HepG2 (cell line): ENCODE measurements around the gene CRYBA1. TPM values are rescaled to one million over a fixed set of nuclear protein-coding genes. Genes with fewer than 3 reads are reported as not detected.
A peak's percentile ranks its signal among the peaks of the same experiment; 100 is the strongest.

ENCODE experiments used
- AGO1 ChIP-seq: fragments of 200-400 bp; formaldehyde crosslinking; IDR thresholded peaks from 2 replicates; pipeline ENCODE4 v1.6.1; 2017; ENCODE audit warnings: mild to moderate bottlenecking, low read depth, low read length, moderate library complexity; ENCODE audit not compliant: poor library complexity, severe bottlenecking
- ATAD3A ChIP-seq: sonication (generic); formaldehyde crosslinking; IDR thresholded peaks from 2 replicates; pipeline ENCODE4 v1.4.0; 2020; ENCODE audit warnings: missing genetic modification reagents
- FOXO1 ChIP-seq: sonication (generic); formaldehyde crosslinking; IDR thresholded peaks from 2 replicates; pipeline ENCODE4 v1.4.0; 2020; ENCODE audit warnings: missing genetic modification reagents
- KMT2B ChIP-seq: IDR thresholded peaks from 2 replicates; pipeline ENCODE4 v1.6.1; 2016; ENCODE audit warnings: missing genetic modification reagents, missing compliant biosample characterization
- MZF1 ChIP-seq: sonication (generic); formaldehyde crosslinking; IDR thresholded peaks from 2 replicates; pipeline ENCODE4 v1.8.1; 2023; ENCODE audit warnings: mild to moderate bottlenecking, missing genetic modification reagents, borderline replicate concordance
- NONO ChIP-seq, 2 experiments: fragments of 450-650 bp in 1 of 2; sonication (generic) in 1 of 2; formaldehyde crosslinking in 1 of 2; IDR thresholded peaks in 1 of 2; conservative IDR thresholded peaks in 1 of 2; 2 replicates each; pipeline versions ENCODE4 v1.6.1 to v1.8.0; 2017 to 2022; ENCODE audit warnings: mild to moderate bottlenecking in 1 of 2, missing genetic modification reagents in 1 of 2, moderate library complexity in 1 of 2
- NR3C1 ChIP-seq: sonication (generic); formaldehyde crosslinking; IDR thresholded peaks from 2 replicates; pipeline ENCODE4 v1.4.0; 2020; ENCODE audit warnings: missing genetic modification reagents
- RELA ChIP-seq: sonication (generic); formaldehyde crosslinking; IDR thresholded peaks from 2 replicates; pipeline ENCODE4 v1.4.0; 2020; ENCODE audit warnings: missing genetic modification reagents
- THAP8 ChIP-seq: sonication (generic); formaldehyde crosslinking; IDR thresholded peaks from 2 replicates; pipeline ENCODE4 v1.5.1; 2020; ENCODE audit warnings: missing genetic modification reagents, mild to moderate bottlenecking, borderline replicate concordance
- THYN1 ChIP-seq: sonication (generic); formaldehyde crosslinking; IDR thresholded peaks from 2 replicates; pipeline ENCODE4 v1.8.1; 2023; ENCODE audit warnings: low read depth, mild to moderate bottlenecking, moderate library complexity, missing genetic modification reagents, borderline replicate concordance
- ZFP37 ChIP-seq: sonication (generic); formaldehyde crosslinking; IDR thresholded peaks from 2 replicates; pipeline ENCODE4 v1.4.0; 2020; ENCODE audit warnings: missing genetic modification reagents, borderline replicate concordance
- ZNF44 ChIP-seq: sonication (generic); formaldehyde crosslinking; IDR thresholded peaks from 2 replicates; pipeline ENCODE4 v1.5.1; 2020; ENCODE audit warnings: mild to moderate bottlenecking, missing genetic modification reagents
- ZNF557 ChIP-seq: sonication (generic); formaldehyde crosslinking; IDR thresholded peaks from 2 replicates; pipeline ENCODE4 v1.4.0; 2020; ENCODE audit warnings: missing genetic modification reagents
- ZNF607 ChIP-seq: sonication (generic); formaldehyde crosslinking; IDR thresholded peaks from 2 replicates; pipeline ENCODE4 v1.5.1; 2020; ENCODE audit warnings: missing genetic modification reagents, mild to moderate bottlenecking, borderline replicate concordance
- ZNF713 ChIP-seq: sonication (generic); formaldehyde crosslinking; IDR thresholded peaks from 2 replicates; pipeline ENCODE4 v1.4.0; 2020; ENCODE audit warnings: mild to moderate bottlenecking, missing genetic modification reagents
- polyA plus RNA-seq, 8 experiments: library from polyadenylated mRNA; depleted of rRNA in 3 of 8; stranded (reverse) in 7 of 8; unstranded in 1 of 8; fragments of >200 nt; fragmentation: Illumina TruSeq in 4 of 8; extraction: Trizol in 4 of 8; gene quantifications; 2 replicates each; pipeline versions ENCODE4 v1.2.1 to v1.2.3, GENCODE V29; 2011 to 2016; ENCODE audit warnings: low read depth in 4 of 8, missing spikeins in 1 of 8, mixed read lengths in 1 of 8; ENCODE audit not compliant: insufficient read depth in 1 of 8
- total RNA-seq, 5 experiments: library from RNA; depleted of rRNA; stranded (reverse); fragments of >200 nt; fragmentation: Illumina TruSeq; extraction: Trizol; gene quantifications; 2 replicates each; pipeline ENCODE4 v1.2.3, GENCODE V29; 2016; ENCODE audit warnings: low read depth in 1 of 5
- TF ChIP-seq, protein P1 (sequence below): sonication (generic); formaldehyde crosslinking; IDR thresholded peaks from 2 replicates; pipeline ENCODE4 v1.4.0; 2020; ENCODE audit warnings: mild to moderate bottlenecking, missing genetic modification reagents
- TF ChIP-seq, protein P2 (sequence below), 2 experiments: sonication (generic) in 1 of 2; formaldehyde crosslinking in 1 of 2; IDR thresholded peaks; 2 replicates each; pipeline versions ENCODE4 v1.4.0 to v1.6.1; 2018 to 2020; ENCODE audit warnings: missing genetic modification reagents in 2 of 2, borderline replicate concordance in 1 of 2, low read depth in 1 of 2, mild to moderate bottlenecking in 1 of 2, missing biosample characterization in 1 of 2
- TF ChIP-seq, protein P3 (sequence below): sonication (generic); formaldehyde crosslinking; IDR thresholded peaks from 2 replicates; pipeline ENCODE4 v1.5.0; 2020; ENCODE audit warnings: missing genetic modification reagents

The CRYBA1 gene
- total and polyA plus RNA-seq, 2 of the 13 experiments (the other 11 are each of a cell fraction or from before 2014, with no cell fraction given), result not detected

- TF ChIP-seq, protein P1, sequence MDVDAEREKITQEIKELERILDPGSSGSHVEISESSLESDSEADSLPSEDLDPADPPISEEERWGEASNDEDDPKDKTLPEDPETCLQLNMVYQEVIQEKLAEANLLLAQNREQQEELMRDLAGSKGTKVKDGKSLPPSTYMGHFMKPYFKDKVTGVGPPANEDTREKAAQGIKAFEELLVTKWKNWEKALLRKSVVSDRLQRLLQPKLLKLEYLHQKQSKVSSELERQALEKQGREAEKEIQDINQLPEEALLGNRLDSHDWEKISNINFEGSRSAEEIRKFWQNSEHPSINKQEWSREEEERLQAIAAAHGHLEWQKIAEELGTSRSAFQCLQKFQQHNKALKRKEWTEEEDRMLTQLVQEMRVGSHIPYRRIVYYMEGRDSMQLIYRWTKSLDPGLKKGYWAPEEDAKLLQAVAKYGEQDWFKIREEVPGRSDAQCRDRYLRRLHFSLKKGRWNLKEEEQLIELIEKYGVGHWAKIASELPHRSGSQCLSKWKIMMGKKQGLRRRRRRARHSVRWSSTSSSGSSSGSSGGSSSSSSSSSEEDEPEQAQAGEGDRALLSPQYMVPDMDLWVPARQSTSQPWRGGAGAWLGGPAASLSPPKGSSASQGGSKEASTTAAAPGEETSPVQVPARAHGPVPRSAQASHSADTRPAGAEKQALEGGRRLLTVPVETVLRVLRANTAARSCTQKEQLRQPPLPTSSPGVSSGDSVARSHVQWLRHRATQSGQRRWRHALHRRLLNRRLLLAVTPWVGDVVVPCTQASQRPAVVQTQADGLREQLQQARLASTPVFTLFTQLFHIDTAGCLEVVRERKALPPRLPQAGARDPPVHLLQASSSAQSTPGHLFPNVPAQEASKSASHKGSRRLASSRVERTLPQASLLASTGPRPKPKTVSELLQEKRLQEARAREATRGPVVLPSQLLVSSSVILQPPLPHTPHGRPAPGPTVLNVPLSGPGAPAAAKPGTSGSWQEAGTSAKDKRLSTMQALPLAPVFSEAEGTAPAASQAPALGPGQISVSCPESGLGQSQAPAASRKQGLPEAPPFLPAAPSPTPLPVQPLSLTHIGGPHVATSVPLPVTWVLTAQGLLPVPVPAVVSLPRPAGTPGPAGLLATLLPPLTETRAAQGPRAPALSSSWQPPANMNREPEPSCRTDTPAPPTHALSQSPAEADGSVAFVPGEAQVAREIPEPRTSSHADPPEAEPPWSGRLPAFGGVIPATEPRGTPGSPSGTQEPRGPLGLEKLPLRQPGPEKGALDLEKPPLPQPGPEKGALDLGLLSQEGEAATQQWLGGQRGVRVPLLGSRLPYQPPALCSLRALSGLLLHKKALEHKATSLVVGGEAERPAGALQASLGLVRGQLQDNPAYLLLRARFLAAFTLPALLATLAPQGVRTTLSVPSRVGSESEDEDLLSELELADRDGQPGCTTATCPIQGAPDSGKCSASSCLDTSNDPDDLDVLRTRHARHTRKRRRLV (CRISPR knock-in tag), result no peak; the same call in 1 of the 2 replicates
- TF ChIP-seq THAP8 (CRISPR knock-in tag), result no peak
- no peak for TF ChIP-seq ATAD3A (CRISPR knock-in tag)
- TF ChIP-seq AGO1, result no peak
- TF ChIP-seq ZNF557 (CRISPR knock-in tag), result 0 out of 2 replicates have a peak, but pooled peaks have one; percentile 38
- TF ChIP-seq FOXO1 (CRISPR knock-in tag), result peak; percentile 29
- 0 out of 2 replicates have a peak, but pooled peaks have one; percentile 48 for TF ChIP-seq MZF1 (CRISPR knock-in tag)
- TF ChIP-seq NONO (IDR thresholded peaks at IDR 0.05), result no peak
- TF ChIP-seq NONO (CRISPR knock-in tag; conservative IDR thresholded peaks at IDR 0.05), result peak; percentile 94
- TF ChIP-seq RELA (CRISPR knock-in tag), result no peak
- TF ChIP-seq NR3C1 (CRISPR knock-in tag), result no peak
- no peak for TF ChIP-seq THYN1 (CRISPR knock-in tag)
- TF ChIP-seq ZFP37 (CRISPR knock-in tag), result peak; percentile 82; the same call in 1 of the 2 replicates
- peak; percentile 84 for TF ChIP-seq KMT2B (CRISPR knock-in tag)
- 0 out of 2 replicates have a peak, but pooled peaks have one; percentile 60 for TF ChIP-seq ZNF607 (CRISPR knock-in tag)
- TF ChIP-seq, protein P2, sequence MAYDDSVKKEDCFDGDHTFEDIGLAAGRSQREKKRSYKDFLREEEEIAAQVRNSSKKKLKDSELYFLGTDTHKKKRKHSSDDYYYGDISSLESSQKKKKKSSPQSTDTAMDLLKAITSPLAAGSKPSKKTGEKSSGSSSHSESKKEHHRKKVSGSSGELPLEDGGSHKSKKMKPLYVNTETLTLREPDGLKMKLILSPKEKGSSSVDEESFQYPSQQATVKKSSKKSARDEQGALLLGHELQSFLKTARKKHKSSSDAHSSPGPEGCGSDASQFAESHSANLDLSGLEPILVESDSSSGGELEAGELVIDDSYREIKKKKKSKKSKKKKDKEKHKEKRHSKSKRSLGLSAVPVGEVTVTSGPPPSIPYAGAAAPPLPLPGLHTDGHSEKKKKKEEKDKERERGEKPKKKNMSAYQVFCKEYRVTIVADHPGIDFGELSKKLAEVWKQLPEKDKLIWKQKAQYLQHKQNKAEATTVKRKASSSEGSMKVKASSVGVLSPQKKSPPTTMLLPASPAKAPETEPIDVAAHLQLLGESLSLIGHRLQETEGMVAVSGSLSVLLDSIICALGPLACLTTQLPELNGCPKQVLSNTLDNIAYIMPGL (CRISPR knock-in tag; IDR thresholded peaks at IDR 0.05; ENCODE audit: borderline replicate concordance in 1 of 2, low read depth in 1 of 2), result peak; percentile 82 to 94
- TF ChIP-seq ZNF44 (CRISPR knock-in tag), result no peak
- TF ChIP-seq, protein P3, sequence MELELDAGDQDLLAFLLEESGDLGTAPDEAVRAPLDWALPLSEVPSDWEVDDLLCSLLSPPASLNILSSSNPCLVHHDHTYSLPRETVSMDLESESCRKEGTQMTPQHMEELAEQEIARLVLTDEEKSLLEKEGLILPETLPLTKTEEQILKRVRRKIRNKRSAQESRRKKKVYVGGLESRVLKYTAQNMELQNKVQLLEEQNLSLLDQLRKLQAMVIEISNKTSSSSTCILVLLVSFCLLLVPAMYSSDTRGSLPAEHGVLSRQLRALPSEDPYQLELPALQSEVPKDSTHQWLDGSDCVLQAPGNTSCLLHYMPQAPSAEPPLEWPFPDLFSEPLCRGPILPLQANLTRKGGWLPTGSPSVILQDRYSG (CRISPR knock-in tag), result peak; percentile 37; the same call in 1 of the 2 replicates
- TF ChIP-seq ZNF713 (CRISPR knock-in tag), result no peak
Observed at GRCh38 chr17:29293890-29294579, 47.4 kb downstream of the CRYBA1 start, which contains the start of gene NUFIP2 (continued).
